GM12878 (cell line): ENCODE results near the gene TNNT2. TPM values are rescaled to one million over a fixed set of nuclear protein-coding genes. Genes with fewer than 3 reads are reported as not detected.

Experiments
- ATAC-seq: fragments of 200-7000 bp; cut with Tn5 transposase; 3 replicates; pipeline ENCODE4 v1.9.1; 2020; ENCODE audit warnings: mild to moderate bottlenecking, moderate library complexity
- BruUV-seq: library from RNA; stranded (reverse); fragments of 400-500 nt; replicated peaks from 2 replicates; lab custom pipeline; 2021; lab: Mats Ljungman, UMichigan
- CTCF ChIA-PET: fragments of 300-600 bp; sonication (Branson Sonifier 250); formaldehyde crosslinking; extraction: SDS; loops from one replicate; lab custom pipeline; 2021; ENCODE audit warnings: inconsistent platforms; lab: Yijun Ruan, JAX
- POLR2A ChIA-PET: fragments of 350-600 bp; formaldehyde crosslinking; extraction: SDS; loops from one replicate; lab custom pipeline; 2021; ENCODE audit warnings: inconsistent platforms; lab: Charles Lee
- RAD21 ChIA-PET: fragments of 300-600 bp; sonication (Branson Sonifier 250); formaldehyde crosslinking; loops from one replicate; lab custom pipeline; 2023; ENCODE audit warnings: antibody characterized with exemption; ENCODE audit not compliant: unreplicated experiment; lab: Charles Lee
- SMC1A ChIA-PET: fragments of 300-600 bp; sonication (Branson Sonifier 250); formaldehyde crosslinking; loops from one replicate; lab custom pipeline; 2023; ENCODE audit not compliant: unreplicated experiment, uncharacterized antibody; lab: Charles Lee
- DNase-seq: peaks from one replicate; pipeline ENCODE4 v3.0.0-alpha.2; 2011; ENCODE audit warnings: low read depth, low spot score
- FAIRE-seq: peaks from 3 replicates; lab custom pipeline; 2011; peaks lifted over from hg19 to GRCh38; lab: Jason Lieb, UNC
- H2AFZ ChIP-seq: 2 replicates; pipeline ENCODE4 v1.6.0; 2011; ENCODE audit warnings: low read depth, low read length, control low read depth; ENCODE audit not compliant: control insufficient read depth
- H3K27ac ChIP-seq: 2 replicates; pipeline ENCODE4 v1.5.1; 2011; ENCODE audit warnings: control low read depth; ENCODE audit not compliant: control insufficient read depth, insufficient read depth
- H3K27me3 ChIP-seq, 2 experiments: replicated peaks in 1 of 2; 2 replicates each; pipeline versions ENCODE4 v1.6.0 to v1.6.1; 2011; ENCODE audit warnings: low read length in 1 of 2; ENCODE audit not compliant: control insufficient read depth in 2 of 2, insufficient read depth in 2 of 2
- H3K36me3 ChIP-seq, 2 experiments: 2 replicates each; pipeline ENCODE4 v1.5.1; 2011; ENCODE audit warnings: low read length in 1 of 2; ENCODE audit not compliant: control insufficient read depth in 2 of 2, insufficient read depth in 2 of 2
- H3K4me1 ChIP-seq: 2 replicates; pipeline ENCODE4 v1.6.1; 2011; ENCODE audit warnings: mild to moderate bottlenecking, low read length, moderate library complexity, mixed read lengths; ENCODE audit not compliant: control insufficient read depth, insufficient read depth
- H3K4me2 ChIP-seq: 2 replicates; pipeline ENCODE4 v1.6.0; 2011; ENCODE audit warnings: control low read depth; ENCODE audit not compliant: control insufficient read depth, insufficient read depth
- H3K4me3 ChIP-seq: fragments of 200-600 bp; sonication (generic); 2 replicates; pipeline ENCODE4 v1.5.1; 2016
- H3K79me2 ChIP-seq: 2 replicates; pipeline ENCODE4 v1.6.0; 2011; ENCODE audit warnings: low read length; ENCODE audit not compliant: control insufficient read depth, insufficient read depth
- H3K9ac ChIP-seq: 2 replicates; pipeline ENCODE4 v1.8.0; 2011; ENCODE audit warnings: low read length, control low read depth, mixed read lengths; ENCODE audit not compliant: control insufficient read depth, insufficient read depth
- H3K9me3 ChIP-seq: replicated peaks from 3 replicates; pipeline ENCODE4 v1.5.1; 2011; ENCODE audit warnings: mild to moderate bottlenecking, low read length; ENCODE audit not compliant: control insufficient read depth, insufficient read depth
- H4K20me1 ChIP-seq: 2 replicates; pipeline ENCODE4 v1.6.0; 2011; ENCODE audit not compliant: control insufficient read depth, insufficient read depth
- EP300 ChIP-seq, 2 experiments: fragments of 150-350 bp in 1 of 2; IDR thresholded peaks; 2 replicates each; pipeline ENCODE4 v1.6.1; 2011 to 2012; ENCODE audit warnings: low read depth in 2 of 2, low read length in 2 of 2, borderline replicate concordance in 1 of 2, improper control_type of control experiment in 1 of 2, inconsistent platforms in 1 of 2; ENCODE audit not compliant: control insufficient read depth in 1 of 2
- ETV6 ChIP-seq, 2 experiments: fragments of 450-650 bp in 1 of 2; IDR thresholded peaks in 1 of 2; conservative IDR thresholded peaks in 1 of 2; 2 replicates each; pipeline ENCODE4 v1.6.1; 2014; ENCODE audit warnings: antibody characterized with exemption in 1 of 2, borderline replicate concordance in 1 of 2, low read depth in 1 of 2, mild to moderate bottlenecking in 1 of 2, moderate library complexity in 1 of 2
- MYB ChIP-seq: fragments of 150-350 bp; IDR thresholded peaks from 2 replicates; pipeline ENCODE4 v1.6.1; 2014; ENCODE audit warnings: mild to moderate bottlenecking, low read depth, low read length, borderline replicate concordance
- NFYB ChIP-seq: IDR thresholded peaks from 2 replicates; pipeline ENCODE4 v1.6.1; 2011; ENCODE audit warnings: low read depth, mild to moderate bottlenecking, low read length, improper control_type of control experiment, moderate library complexity; ENCODE audit not compliant: insufficient read depth
- PAX8 ChIP-seq: fragments of 450-650 bp; IDR thresholded peaks from 2 replicates; pipeline ENCODE4 v1.6.1; 2017; ENCODE audit warnings: mild to moderate bottlenecking, moderate library complexity
- ZNF207 ChIP-seq: fragments of 450-650 bp; IDR thresholded peaks from 2 replicates; pipeline ENCODE4 v1.6.1; 2014; ENCODE audit warnings: antibody characterized with exemption, mild to moderate bottlenecking, borderline replicate concordance
- ZNF24 ChIP-seq: fragments of 450-650 bp; IDR thresholded peaks from 2 replicates; pipeline ENCODE4 v1.6.1; 2017; ENCODE audit warnings: antibody characterized with exemption, mild to moderate bottlenecking
- WGBS: methylation state at CpG from one replicate; pipeline ENCODE4 v1.1.6; 2016; ENCODE audit warnings: low lambda C conversion rate; ENCODE audit not compliant: insufficient replicate concordance, insufficient coverage; ENCODE audit errors: missing lambda C conversion rate; 5-methylcytosine and 5-hydroxymethylcytosine counted together
- in situ Hi-C: fragments of 300-500 bp; cut with MboI; formaldehyde crosslinking; loops from 9 replicates; pipeline ENCODE4 v1.14.3; 2018; ENCODE audit warnings: mixed read lengths
- intact Hi-C: fragments of 100-400 bp; cut with micrococcal nuclease; formaldehyde crosslinking; loops from one replicate; pipeline ENCODE4 v1.14.2; 2022; ENCODE audit not compliant: unreplicated experiment
- polyA plus RNA-seq, 11 experiments: library from polyadenylated mRNA; depleted of rRNA in 4 of 11; unstranded in 6 of 11; stranded (reverse) in 5 of 11; fragments of >200 nt; fragmentation: Nextera tagmentation in 4 of 11; fragmentation: Illumina TruSeq in 1 of 11; extraction: Ambion mirVana in 4 of 11; extraction: Trizol in 1 of 11; gene quantifications; 1 replicate in 1 of 11; 2 replicates in 10 of 11; pipeline versions ENCODE4 v1.2.1 to v1.2.3, GENCODE V29; 2011 to 2016; ENCODE audit warnings: inconsistent platforms in 2 of 11, missing spikeins in 2 of 11, low read depth in 1 of 11
- total RNA-seq, 4 experiments: library from RNA; depleted of rRNA in 3 of 4; stranded (reverse); fragments of >200 nt in 3 of 4; fragmentation: Illumina TruSeq in 1 of 4; extraction: Trizol in 1 of 4; gene quantifications; 2 replicates each; pipeline versions ENCODE4 v1.2.1 to v1.2.3, GENCODE V29; 2013 to 2021
- TF ChIP-seq, protein P1 (sequence below): fragments of 150-350 bp; IDR thresholded peaks from 2 replicates; pipeline ENCODE4 v1.6.1; 2014; ENCODE audit warnings: mild to moderate bottlenecking, low read depth, low read length
- TF ChIP-seq, protein P2 (sequence below): fragments of 450-650 bp; IDR thresholded peaks from 2 replicates; pipeline ENCODE4 v1.6.1; 2017; ENCODE audit warnings: low read depth, mild to moderate bottlenecking, moderate library complexity
- TF ChIP-seq, protein P3 (sequence below): IDR thresholded peaks from 2 replicates; pipeline ENCODE4 v1.6.1; 2012; ENCODE audit warnings: low read depth, low read length, improper control_type of control experiment

Gene TNNT2
- total and polyA plus RNA-seq, 10 of the 15 experiments (the other 5 are each of a cell fraction or from before 2014, with no cell fraction given) = 2.2 TPM; not detected in 9

DNA sequence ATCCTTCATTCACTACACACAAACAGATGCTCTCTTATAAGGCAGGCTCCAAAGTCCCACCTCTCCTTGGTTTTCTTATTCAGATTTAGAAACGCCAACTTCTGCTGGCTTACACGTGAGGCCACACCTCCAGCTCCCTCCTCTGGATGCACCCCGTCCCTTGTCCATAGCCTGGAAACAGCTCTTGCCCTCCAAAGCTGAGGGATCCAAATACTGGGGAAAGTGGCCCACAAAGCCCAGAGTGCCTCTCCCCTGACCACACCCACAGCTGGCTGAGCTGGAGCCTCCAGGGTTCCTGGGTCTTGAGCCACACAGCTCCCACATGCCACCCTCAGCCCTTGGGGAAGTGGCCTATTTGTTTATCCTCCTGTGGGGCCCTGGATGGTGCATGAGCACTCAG lies 17.1 kb upstream of the TNNT2 start:
- RAD21 ChIA-PET = interaction anchor here (1.0 to 17.4 kb wide), 2 partner anchors 9 to 11 kb away, joined by 3 to 340 read pairs; no protein-coding TSS in a partner anchor
- TF ChIP-seq, protein P1, sequence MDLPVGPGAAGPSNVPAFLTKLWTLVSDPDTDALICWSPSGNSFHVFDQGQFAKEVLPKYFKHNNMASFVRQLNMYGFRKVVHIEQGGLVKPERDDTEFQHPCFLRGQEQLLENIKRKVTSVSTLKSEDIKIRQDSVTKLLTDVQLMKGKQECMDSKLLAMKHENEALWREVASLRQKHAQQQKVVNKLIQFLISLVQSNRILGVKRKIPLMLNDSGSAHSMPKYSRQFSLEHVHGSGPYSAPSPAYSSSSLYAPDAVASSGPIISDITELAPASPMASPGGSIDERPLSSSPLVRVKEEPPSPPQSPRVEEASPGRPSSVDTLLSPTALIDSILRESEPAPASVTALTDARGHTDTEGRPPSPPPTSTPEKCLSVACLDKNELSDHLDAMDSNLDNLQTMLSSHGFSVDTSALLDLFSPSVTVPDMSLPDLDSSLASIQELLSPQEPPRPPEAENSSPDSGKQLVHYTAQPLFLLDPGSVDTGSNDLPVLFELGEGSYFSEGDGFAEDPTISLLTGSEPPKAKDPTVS = no peak
- TF ChIP-seq MYB (no peak), PAX8 (no peak), ZNF24 (no peak), ETV6 (conservative IDR thresholded peaks at IDR 0.05 in 1 of 2, IDR thresholded peaks at IDR 0.05 in 1 of 2; ENCODE audit: borderline replicate concordance in 1 of 2, low read depth in 1 of 2) (no peak), NFYB (no peak), EP300 (IDR thresholded peaks at IDR 0.05; ENCODE audit: borderline replicate concordance in 1 of 2, control insufficient read depth in 1 of 2, low read depth in 2 of 2, low read length in 2 of 2) (no peak), ZNF207 (no peak)
- TF ChIP-seq, protein P2, sequence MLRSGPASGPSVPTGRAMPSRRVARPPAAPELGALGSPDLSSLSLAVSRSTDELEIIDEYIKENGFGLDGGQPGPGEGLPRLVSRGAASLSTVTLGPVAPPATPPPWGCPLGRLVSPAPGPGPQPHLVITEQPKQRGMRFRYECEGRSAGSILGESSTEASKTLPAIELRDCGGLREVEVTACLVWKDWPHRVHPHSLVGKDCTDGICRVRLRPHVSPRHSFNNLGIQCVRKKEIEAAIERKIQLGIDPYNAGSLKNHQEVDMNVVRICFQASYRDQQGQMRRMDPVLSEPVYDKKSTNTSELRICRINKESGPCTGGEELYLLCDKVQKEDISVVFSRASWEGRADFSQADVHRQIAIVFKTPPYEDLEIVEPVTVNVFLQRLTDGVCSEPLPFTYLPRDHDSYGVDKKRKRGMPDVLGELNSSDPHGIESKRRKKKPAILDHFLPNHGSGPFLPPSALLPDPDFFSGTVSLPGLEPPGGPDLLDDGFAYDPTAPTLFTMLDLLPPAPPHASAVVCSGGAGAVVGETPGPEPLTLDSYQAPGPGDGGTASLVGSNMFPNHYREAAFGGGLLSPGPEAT = no peak
- TF ChIP-seq, protein P3, sequence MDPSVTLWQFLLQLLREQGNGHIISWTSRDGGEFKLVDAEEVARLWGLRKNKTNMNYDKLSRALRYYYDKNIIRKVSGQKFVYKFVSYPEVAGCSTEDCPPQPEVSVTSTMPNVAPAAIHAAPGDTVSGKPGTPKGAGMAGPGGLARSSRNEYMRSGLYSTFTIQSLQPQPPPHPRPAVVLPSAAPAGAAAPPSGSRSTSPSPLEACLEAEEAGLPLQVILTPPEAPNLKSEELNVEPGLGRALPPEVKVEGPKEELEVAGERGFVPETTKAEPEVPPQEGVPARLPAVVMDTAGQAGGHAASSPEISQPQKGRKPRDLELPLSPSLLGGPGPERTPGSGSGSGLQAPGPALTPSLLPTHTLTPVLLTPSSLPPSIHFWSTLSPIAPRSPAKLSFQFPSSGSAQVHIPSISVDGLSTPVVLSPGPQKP = no peak
- SMC1A ChIA-PET = interaction anchor here (2.1 to 19.4 kb wide), 3 partner anchors 8 to 87 kb away, joined by 6 to 374 read pairs (median 17); no protein-coding TSS in a partner anchor
- Histone ChIP-seq H3K4me1 (peaks cover 12% of the 10 kb centered on the region), H3K27ac (no peak overlapping the region), H3K27me3 (no peaks in the 10 kb centered on the region), H3K4me3 (no peak overlapping the region), H3K9ac (no peak overlapping the region), H3K79me2 (no peaks in the 10 kb centered on the region), H4K20me1 (no peaks in the 10 kb centered on the region), H3K36me3 (no peaks in the 10 kb centered on the region), H3K4me2 (no peak overlapping the region), H2AFZ (no peak overlapping the region), H3K9me3 (no peaks in the 10 kb centered on the region)
- WGBS = 33% methylated on average over 3 of the region's 3 CpGs
- POLR2A ChIA-PET = interaction anchor here (1.4 to 18.2 kb wide), 3 partner anchors 8 to 26 kb away, joined by 3 to 228 read pairs (median 13); no protein-coding TSS in a partner anchor
- no TSS peak for BruUV-seq
- no peak for FAIRE-seq
- intact Hi-C loops = no loop called here
- no peak for ATAC-seq
- CTCF ChIA-PET = interaction anchor here (4.1 to 17.8 kb wide), 3 partner anchors 11 to 87 kb away, joined by 20 to 623 read pairs (median 57); no protein-coding TSS in a partner anchor
- DNase-seq = no peak
- in situ Hi-C loops = no loop called here
